GM18909 (cell line): ENCODE measurements around the gene MTFR2.

ENCODE experiments used
- ATAC-seq: cut with Tn5 transposase; IDR thresholded peaks from one replicate; pipeline ENCODE4 v1.9.1; 2021; ENCODE audit warnings: mild to moderate bottlenecking; ENCODE audit not compliant: unreplicated experiment, poor library complexity

The MTFR2 gene

DNA sequence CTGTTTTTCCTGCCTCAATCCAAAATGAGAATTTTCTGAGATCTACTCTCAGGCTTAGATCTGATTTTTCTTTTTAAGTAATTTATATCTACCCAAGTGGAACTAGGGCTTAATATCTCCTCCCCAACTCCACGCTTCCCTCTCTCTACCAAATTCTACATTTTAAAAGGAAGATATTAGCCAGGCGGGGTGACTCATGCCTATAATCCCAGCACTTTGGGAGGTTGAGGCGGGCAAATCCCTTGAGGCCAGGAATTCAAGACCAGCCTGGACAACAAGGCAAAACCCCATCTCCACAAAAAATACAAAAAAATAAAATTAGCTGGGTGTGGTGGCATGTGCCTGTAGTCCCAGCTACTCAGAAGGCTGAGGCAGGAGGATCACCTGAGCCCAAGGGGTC lies 61.0 kb downstream of the MTFR2 start:
- no peak for ATAC-seq

DNA sequence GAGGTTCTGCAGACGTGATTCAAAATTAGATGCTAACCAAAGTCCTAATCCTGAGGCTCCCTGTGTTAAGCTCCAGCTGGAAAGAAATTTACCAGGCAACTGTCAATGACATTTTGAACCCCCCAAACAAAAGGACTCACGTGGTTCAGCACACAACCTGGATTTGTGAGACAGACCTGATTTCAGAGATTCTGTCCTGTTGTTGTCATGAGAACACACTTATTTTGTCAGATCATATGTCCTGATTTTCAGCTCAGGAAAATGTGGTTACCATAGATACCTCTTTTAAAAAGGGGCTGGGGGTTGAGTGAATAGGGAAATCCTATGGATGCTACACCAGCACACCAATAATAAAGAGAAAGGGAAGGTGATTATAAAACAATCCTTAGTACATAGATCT lies 61.6 kb downstream of the MTFR2 start:
- ATAC-seq = no peak

DNA sequence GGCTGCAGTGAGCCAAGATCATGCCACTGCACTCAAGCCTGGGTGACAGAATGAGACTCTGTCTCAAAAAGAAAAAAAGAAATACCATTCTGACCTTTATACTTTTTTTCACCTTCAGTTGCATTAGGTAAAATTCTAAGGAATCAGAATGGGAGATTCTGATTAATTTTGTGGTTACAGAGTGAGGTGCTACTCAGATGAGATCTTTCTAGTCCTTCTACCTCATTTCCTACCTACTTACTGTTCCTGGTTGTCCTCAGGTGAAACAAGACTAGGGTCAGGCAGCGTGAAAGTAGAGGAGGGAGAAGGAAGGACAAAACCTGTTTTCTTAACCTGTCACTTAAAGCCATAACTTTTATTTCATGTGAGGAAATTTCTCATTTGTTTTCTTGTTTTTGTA lies 63.7 kb downstream of the MTFR2 start:
- ATAC-seq = no peak

DNA sequence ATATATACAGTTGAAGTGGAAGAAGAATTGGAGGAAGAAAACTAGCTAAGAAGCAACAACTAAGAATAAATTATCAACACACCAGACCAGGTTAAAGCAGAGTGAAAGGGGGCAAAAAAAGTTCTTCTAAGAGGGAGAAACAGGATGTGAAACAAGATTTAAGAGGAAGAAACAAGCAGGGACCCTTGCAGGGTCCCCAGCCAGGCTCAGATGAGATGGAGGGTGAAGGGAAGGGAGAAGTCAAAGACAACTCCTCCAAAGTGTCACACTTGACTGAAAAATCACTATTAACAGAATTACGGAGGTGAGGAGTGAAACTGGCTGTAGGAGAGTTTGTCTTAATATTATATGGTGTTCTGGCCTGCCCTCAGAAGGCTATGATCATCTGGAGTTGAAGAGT lies 65.4 kb downstream of the MTFR2 start:
- no peak for ATAC-seq

DNA sequence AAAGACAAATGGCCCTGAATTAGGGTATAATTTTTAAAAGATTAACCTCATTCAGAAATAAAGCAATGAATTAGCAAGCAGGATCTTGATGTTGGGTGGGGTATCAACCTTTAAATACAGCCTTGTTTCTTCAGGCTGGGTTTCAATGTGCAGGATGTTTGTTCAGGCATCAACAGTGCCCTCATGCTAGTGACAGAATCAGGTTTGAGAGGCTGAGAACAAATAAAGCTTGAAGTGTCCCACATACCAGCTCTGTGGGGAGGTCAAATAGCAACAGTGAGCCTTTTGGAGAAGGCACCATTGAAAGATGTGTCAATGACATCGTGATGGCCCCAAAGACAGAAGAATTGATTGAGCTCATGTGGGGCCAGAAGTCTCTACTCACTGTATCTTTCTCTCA lies 68.2 kb downstream of the MTFR2 start:
- ATAC-seq = no peak

DNA sequence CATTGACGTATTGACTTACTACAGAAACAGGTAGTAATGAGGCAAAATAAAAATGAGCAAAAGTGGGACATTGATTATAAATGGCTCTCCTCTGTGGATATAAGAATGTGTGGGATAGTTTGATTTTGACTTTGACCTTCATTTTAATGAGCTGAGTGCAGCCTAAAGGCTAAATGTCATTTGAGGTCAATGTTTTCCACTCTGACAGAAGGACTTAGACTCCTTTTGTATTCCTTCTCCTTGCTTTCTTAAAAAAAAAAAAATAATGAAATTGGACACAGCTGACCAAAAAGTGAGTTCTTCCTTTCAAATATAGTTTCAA lies 68.6 kb downstream of the MTFR2 start:
- ATAC-seq = no peak
